ENCODE measurements around the gene ZNF560. TPM values are rescaled to one million over a fixed set of nuclear protein-coding genes. Genes with fewer than 3 reads are reported as not detected.

Gene ZNF560
- total and polyA plus RNA-seq, 2 of the 13 experiments (the other 11 are each of a cell fraction or from before 2014, with no cell fraction given) = not detected

DNA sequence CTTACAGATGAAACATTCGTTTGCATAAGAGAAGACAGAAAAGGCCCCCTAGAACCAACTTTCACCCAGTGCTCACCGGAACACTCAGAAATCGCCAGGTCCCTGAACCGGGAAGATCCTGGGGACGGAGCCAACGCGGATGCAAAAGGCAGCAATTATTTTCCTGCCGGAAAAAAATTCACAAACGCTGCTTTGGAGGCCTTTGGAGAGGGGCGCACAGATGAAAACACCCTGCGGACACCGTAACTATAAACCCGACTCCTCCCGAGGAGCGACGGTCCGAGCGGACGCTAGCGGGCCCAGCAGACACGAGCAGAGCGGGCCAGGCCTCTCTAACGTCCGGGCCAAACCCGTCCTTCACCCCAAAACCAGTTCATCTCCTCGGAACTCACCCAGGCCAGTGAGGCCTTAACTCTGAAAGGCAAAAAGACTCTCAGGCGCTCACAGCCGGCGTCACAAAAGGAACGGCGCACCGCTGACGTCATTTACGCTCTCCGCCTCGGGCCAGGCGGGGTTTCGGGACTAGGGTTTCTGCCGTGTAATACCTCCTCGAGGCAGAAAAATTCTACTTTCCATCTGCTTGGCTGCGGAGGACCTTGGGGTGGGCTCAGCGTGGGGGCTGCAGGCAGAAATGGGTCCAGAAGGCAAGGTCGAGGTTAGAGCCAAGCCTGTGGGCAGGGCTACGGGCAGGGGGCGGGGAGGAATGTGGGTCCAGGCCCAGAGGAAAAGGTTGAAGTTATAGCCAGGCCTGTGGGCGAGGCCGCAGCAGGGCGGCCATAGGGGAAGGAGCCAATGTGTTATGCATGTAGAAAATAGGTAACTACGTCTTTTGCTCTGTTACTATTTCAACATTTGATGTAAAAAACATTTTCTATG is 40.0 kb upstream of the ZNF560 start, which contains the start of gene ZNF426 (continued):
- TF ChIP-seq, protein P1, sequence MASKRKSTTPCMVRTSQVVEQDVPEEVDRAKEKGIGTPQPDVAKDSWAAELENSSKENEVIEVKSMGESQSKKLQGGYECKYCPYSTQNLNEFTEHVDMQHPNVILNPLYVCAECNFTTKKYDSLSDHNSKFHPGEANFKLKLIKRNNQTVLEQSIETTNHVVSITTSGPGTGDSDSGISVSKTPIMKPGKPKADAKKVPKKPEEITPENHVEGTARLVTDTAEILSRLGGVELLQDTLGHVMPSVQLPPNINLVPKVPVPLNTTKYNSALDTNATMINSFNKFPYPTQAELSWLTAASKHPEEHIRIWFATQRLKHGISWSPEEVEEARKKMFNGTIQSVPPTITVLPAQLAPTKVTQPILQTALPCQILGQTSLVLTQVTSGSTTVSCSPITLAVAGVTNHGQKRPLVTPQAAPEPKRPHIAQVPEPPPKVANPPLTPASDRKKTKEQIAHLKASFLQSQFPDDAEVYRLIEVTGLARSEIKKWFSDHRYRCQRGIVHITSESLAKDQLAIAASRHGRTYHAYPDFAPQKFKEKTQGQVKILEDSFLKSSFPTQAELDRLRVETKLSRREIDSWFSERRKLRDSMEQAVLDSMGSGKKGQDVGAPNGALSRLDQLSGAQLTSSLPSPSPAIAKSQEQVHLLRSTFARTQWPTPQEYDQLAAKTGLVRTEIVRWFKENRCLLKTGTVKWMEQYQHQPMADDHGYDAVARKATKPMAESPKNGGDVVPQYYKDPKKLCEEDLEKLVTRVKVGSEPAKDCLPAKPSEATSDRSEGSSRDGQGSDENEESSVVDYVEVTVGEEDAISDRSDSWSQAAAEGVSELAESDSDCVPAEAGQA (IDR thresholded peaks at IDR 0.05; ENCODE audit: low read depth) = peak; percentile 97
- TF ChIP-seq, protein P1 (CRISPR knock-in tag; IDR thresholded peaks at IDR 0.05; ENCODE audit: borderline replicate concordance) = no peak
- no peak for TF ChIP-seq TCF12 (IDR thresholded peaks at IDR 0.05)
- TF ChIP-seq TCF12 (CRISPR knock-in tag; IDR thresholded peaks at IDR 0.05) = no peak
- no peak for TF ChIP-seq RFXANK (CRISPR knock-in tag; IDR thresholded peaks at IDR 0.05)
- no peak for TF ChIP-seq ZNF720 (CRISPR knock-in tag; IDR thresholded peaks at IDR 0.05)
- TF ChIP-seq, protein P2, sequence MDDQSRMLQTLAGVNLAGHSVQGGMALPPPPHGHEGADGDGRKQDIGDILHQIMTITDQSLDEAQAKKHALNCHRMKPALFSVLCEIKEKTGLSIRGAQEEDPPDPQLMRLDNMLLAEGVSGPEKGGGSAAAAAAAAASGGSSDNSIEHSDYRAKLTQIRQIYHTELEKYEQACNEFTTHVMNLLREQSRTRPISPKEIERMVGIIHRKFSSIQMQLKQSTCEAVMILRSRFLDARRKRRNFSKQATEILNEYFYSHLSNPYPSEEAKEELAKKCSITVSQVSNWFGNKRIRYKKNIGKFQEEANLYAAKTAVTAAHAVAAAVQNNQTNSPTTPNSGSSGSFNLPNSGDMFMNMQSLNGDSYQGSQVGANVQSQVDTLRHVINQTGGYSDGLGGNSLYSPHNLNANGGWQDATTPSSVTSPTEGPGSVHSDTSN (CRISPR knock-in tag; IDR thresholded peaks at IDR 0.05; ENCODE audit: borderline replicate concordance) = no peak
- no peak; the same call in 1 of the 2 replicates for TF ChIP-seq ZSCAN30 (CRISPR knock-in tag; IDR thresholded peaks at IDR 0.05)
- TF ChIP-seq ATM (IDR thresholded peaks at IDR 0.05; ENCODE audit: borderline replicate concordance) = no peak
- TF ChIP-seq EHMT2 (IDR thresholded peaks at IDR 0.05; ENCODE audit: borderline replicate concordance, low read depth, low read length) = peak; percentile 40; the same call in 1 of the 2 replicates
- TF ChIP-seq, protein P3, sequence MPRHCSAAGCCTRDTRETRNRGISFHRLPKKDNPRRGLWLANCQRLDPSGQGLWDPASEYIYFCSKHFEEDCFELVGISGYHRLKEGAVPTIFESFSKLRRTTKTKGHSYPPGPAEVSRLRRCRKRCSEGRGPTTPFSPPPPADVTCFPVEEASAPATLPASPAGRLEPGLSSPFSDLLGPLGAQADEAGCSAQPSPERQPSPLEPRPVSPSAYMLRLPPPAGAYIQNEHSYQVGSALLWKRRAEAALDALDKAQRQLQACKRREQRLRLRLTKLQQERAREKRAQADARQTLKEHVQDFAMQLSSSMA (CRISPR knock-in tag; IDR thresholded peaks at IDR 0.05) = no peak
- TF ChIP-seq, protein P4, sequence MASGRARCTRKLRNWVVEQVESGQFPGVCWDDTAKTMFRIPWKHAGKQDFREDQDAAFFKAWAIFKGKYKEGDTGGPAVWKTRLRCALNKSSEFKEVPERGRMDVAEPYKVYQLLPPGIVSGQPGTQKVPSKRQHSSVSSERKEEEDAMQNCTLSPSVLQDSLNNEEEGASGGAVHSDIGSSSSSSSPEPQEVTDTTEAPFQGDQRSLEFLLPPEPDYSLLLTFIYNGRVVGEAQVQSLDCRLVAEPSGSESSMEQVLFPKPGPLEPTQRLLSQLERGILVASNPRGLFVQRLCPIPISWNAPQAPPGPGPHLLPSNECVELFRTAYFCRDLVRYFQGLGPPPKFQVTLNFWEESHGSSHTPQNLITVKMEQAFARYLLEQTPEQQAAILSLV (CRISPR knock-in tag; IDR thresholded peaks at IDR 0.05; ENCODE audit: borderline replicate concordance) = peak; percentile 77; the same call in 1 of the 2 replicates
- no peak for TF ChIP-seq TCF7L2 (IDR thresholded peaks at IDR 0.05; ENCODE audit: low read depth, low read length)
- TF ChIP-seq ZNF777 (CRISPR knock-in tag; IDR thresholded peaks at IDR 0.05) = peak; percentile 57; the same call in 1 of the 2 replicates
- TF ChIP-seq ARHGAP35 (CRISPR knock-in tag; IDR thresholded peaks at IDR 0.05; ENCODE audit: borderline replicate concordance) = no peak
- no peak for TF ChIP-seq ZNF282 (IDR thresholded peaks at IDR 0.05; ENCODE audit: partially characterized antibody)
- 0 out of 2 replicates have a peak, but pooled peaks have one; percentile 47 for TF ChIP-seq KLF6 (CRISPR knock-in tag; IDR thresholded peaks at IDR 0.05)
- TF ChIP-seq ZNF761 (CRISPR knock-in tag; conservative IDR thresholded peaks at IDR 0.05) = no peak
- 0 out of 2 replicates have a peak, but pooled peaks have one; percentile 24 for TF ChIP-seq RNF2 (conservative IDR thresholded peaks at IDR 0.05; ENCODE audit: low read depth)
- no peak for TF ChIP-seq JARID2 (CRISPR knock-in tag; IDR thresholded peaks at IDR 0.05; ENCODE audit: insufficient replicate concordance)
- TF ChIP-seq ZNF367 (CRISPR knock-in tag; IDR thresholded peaks at IDR 0.05; ENCODE audit: borderline replicate concordance) = no peak
- no peak for TF ChIP-seq CEBPB (IDR thresholded peaks at IDR 0.05; ENCODE audit: borderline replicate concordance, low read depth, low read length)
